ENCODE results near the gene PDZK1. TPM values are rescaled to one million over a fixed set of nuclear protein-coding genes. Genes with fewer than 3 reads are reported as not detected.
"Not testable (repeated sequence)": the region's sequence is repeated elsewhere in the genome, so short reads cannot be mapped to it uniquely, and the experiment has no call there.

PDZK1 gene
- 0.74 TPM for polyA plus RNA-seq (2013, experiment 1 of 2; ENCODE audit: insufficient read length)
- polyA plus RNA-seq (2013, experiment 2 of 2; ENCODE audit: insufficient read length): 0.52 TPM

DNA sequence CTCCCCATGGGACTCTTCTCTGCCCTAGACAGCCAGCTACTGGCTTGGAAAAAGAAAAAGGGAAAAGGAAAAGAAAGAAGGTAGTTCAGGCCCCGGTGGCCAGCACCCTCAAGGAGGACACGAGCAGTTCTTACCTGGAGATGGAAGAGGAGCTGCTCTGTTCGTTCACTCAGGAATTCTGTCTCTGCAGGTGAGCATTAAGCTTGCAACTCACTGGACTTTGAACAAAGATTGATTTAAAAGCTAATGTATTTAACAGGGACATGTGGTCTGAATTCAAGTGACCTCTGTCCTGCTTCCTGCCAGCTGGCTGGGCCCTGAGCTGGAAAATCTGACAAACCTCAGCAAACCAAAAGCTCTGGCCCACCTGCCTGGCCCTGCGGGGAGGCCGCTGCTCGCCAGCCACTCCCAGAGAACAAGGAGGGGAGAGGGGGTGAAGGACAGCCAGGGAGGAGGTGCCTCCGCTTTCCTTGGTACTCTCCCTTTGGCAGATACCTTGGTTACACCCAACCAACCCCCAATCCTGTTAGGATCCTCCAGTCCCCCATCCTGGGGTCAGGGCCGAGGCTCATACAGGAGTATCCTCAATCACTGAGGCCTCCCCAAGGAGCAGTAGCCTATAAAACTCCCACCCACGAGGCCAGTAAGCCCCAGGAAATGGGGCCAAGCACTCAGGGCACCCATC is at the start of gene PDZK1:
Gene PDZK1, minus strand, starts transcription at position 186 of the 685 bp plus-strand sequence. CDS start 19,347 bp downstream, outside the sequence.
- no peak for DNase-seq

DNA sequence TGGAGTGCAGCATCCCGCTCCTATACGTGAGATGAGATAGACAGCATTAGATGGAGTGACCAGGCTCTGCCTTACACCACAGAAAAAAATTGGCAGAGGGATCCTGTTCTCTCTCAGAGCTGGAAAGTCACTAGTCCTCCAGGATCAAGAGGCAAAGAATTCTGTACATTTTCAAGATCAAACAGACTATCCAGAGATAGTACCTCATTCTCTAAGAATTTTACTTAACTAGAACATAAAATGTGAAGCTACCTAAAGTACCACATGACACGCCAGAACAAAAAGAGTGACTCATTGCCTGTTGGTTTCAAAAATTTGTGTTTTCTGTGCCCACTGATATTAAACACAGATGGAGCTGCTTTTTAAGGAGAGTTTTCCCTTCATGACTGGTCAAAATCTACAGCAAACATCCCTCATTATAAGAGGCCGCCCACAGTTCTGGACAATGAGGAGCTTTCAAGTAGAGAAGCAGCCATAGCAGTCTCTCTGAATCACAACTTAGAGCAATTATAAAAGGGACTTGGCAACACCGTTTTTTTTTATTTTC is 44.4 kb upstream of the PDZK1 start:
- DNase-seq: peak; percentile 92

DNA sequence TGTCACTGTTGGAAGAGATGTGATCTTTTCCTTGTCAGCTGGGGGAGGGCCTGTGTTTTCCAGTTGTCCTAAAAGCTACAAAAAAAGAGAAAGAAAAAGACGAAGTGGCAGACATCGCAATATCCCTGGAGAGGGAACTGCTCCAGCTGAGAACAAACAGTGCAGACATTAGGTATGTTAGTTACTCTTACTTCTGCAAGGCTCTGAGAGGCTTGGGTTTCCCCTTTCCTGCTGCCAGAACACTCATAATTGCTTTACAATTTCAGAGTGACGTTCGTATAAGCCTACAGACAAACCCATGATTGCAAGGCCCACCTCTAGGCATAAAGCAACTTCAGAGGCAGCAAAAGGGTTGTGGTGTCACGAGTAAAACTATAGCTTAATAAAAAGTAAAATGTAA is 43.3 kb upstream of the PDZK1 start:
- no peak for DNase-seq

DNA sequence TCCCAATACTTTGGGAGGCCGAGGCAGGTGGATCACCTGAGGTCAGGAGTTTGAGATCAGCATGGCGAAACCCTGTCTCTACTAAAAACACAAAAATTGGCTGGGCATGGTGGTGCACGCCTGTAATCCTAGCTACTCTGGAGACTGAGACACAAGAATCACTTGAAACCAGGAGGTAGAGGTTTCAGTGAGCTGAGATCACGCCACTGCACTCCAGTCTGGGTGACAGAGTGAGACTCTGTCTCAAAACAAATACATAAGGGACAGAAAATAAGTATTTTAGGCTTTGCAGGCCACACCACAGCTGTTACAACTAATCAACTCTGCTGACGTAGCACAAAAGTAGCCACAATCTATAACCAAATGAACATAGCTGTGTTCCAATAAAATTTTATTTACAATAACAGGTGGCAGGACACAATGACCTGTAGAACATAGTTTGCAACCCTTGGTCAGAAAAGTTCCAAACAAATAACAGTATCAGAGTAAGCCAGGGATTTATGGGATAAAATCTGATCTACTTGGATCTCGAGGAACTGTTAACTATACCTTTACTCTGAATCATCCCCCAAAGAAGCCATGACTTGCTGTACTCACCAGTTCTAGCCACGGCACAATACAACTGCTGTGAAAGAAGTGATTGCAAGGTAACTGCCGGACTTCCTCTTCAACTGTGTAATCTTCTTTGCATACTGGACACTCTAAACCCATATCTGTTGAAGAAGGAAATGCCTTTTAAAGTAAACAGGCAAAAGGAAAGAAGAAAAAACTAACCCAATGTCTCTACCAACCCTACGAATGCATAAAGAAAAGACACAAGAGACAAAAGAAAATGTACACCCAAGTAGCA is 40.5 kb upstream of the PDZK1 start:
- no peak for DNase-seq

DNA sequence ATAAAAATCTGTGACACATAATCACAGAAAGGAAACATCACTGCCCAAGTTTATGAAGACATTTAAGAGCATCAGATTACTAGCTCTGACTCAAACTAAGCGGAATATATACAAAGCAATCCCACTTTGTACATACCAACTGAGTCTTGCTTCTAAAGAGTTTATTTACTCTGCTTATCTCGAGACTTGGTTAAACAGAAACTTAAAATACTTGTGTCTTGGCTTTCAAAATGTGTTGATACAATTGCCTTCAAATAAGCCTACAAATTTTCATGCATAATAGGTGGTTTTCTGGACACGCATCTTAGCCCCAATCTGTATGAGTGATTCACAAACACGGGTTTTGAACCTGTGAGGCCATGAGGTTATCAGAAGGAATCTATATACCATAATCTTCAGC is 33.1 kb upstream of the PDZK1 start:
- DNase-seq: peak; percentile 71

DNA sequence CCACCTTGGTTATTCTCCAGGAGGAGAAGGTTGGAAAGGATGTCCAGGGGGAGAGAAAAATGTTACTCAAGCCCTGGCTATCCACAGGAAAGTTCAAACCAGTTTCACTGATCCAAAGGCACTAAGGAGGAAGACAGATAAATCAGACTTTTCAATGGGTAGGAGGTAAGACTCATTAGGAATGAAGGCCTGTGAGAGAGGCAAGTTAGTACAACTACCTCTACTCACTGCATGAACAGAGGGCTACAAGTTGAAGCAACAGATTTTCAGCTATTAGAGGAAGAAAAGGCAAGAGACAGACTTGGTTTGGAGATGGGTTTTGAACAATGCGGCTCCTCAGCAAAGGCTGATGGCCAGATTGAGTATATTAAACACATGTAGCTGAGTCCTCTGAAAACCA is 29.0 kb upstream of the PDZK1 start:
- no peak for DNase-seq

DNA sequence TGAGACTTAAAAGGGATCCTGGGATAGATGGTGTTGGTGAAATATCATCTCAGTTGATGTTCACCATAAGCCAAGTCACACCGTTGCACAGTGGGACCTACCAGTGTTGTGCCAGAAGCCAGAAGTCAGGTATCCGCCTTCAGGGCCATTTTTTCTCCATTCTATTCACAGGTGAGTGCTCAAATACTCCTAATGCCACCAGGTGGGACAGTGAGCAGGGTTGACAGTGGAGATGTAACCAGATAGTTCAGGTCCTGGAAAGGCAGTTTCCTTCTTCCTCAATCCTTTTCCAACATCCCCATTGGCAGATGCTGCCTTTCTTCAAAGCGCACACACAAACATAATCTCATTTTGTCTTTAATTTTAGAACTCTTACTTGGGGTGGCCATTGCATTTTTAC is 23.7 kb upstream of the PDZK1 start:
- DNase-seq: no peak

DNA sequence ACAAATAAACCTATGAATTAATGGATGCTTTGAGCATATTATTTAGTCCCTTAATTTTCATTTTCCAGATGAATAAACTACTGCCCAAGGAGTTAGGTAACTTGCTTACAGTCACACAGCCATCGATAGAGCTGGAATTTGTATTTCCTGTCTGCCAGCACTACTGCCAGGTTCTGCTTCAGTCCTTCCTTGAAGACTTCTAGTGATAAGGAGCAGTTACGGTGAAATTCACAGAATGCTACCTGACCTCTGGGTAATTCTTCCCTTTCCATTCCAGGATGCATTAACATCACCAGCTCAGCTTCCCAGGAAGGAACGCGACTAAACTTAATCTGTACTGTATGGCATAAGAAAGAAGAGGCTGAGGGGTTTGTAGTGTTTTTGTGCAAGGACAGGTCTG is 23.3 kb upstream of the PDZK1 start:
- DNase-seq: no peak

DNA sequence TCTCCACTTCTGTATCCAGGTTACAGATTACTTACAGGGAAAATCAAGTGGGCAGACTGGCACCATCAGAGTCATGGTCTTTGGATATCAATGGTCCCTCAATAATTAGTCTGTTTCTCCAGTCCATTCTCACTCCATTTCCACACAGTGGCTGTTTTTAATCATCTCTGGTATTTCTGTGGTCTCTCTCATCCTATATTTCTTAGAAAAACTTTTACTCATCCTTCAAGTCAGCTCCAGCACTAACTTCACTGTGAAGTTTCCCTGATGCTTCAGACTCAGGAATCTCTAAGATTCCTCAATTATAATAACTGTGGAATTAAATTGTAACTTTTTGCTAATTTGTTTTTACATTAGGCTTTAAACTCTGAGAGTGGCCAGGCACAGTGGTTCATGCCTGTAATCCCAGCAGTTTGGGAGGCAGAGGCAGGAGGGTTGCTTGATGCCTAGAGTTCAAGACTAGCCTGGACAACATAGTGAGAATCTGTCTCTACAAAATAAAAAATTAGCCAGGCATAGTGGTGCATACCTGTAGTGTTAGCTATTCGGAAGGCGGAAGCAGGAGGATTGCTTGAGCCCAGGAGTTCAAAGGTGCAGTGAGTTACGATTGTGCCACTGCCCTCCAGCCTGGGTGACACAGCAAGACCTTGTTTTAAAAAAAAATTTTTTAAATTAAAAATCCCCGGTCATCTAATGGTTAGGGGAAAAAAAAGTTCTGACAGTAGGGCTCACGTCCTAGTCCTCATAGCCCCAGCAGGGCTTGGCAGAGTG is 22.7 kb upstream of the PDZK1 start:
- peak; percentile 60 for DNase-seq

DNA sequence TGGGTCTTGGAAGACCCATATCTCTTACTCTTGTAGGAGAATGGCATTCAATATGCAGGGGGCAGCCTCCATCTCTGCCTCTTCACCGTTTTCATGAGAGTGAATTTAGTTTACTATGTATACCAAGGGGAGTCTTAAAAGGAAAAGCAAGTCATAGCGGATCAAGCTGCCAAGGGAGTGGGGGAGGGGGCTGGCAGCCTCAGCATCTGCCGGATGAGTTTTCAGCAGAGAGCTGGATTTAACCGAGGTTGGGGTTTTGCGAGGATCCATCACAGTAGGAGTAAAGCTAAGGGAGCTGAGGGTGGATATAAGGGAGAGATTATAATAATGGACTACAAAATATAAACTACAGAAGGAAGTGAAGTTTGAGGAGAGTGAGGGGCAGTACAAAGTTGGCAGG is 22.0 kb upstream of the PDZK1 start:
- peak; percentile 23 for DNase-seq

DNA sequence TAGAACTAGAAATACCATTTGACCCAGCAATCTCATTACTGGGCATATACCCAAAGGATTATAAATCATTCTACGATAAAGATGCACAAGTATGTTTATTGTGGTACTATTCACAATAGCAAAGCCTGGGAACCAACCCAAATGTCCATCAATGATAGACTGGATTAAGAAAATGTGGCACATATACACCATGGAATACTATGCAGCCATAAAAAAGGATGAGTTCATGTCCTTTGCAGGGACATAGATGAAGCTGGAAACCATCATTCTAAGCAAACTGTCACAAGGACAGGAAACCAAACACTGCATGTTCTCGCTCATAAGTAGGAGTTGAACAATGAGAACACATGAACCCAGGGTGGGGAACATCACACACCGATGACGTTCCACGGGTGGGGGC is 19.0 kb upstream of the PDZK1 start:
- DNase-seq: not testable (repeated sequence)

DNA sequence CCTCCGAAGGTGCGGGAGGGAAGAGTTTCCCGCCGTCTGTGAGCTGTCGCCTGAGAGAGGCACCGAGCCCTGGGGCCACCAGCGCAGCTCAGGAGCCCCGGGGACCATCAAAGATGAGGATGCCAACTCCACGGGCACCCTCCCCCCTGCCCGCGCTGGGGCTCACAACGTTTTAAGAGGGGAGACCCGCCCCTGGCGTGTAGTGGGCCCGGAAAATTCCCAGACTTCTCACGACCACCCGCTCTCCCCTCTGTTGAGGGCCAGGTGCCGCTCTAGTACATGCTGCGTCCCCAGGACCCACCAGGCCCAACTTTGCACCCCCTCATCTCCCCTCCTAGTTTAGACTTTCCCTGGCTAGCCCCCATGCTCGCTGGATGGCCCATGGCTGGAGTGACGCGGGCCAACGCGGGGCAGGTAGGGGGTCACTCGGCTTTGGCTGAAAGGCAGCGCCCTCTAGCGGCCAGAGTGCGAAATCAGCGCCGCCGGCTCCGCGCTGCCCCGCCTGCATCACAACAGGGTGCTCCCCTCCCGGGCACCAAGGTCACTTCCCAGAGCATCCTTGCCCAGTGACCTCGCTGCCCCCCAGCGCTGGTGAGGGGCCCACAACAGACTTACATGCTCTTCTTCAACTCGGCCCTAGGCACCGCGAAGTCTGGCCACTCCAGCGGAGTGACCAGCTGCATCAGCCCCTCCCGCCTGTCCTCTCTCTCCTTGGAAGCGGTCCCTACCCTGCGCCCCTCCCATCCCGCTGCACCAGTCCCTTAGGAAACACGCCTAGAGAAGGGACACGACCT is 13.9 kb upstream of the PDZK1 start:
- peak; percentile 69 for DNase-seq

DNA sequence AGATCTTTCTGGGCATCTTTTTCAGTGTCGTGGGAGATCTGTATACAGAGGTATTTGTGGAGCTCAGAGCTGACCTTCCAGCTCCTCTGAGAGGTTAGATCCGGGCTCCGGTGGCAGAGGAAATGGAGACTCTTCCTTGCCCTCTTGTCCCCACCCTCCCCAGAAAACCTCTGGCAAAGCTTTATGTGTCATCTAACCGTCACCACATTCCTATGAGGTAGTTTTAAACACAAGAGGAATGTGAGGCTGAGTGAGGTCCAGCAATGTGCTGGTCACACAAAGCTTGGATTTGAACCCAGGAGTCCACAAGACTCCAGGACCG is 13.3 kb upstream of the PDZK1 start:
- peak; percentile 94 for DNase-seq

DNA sequence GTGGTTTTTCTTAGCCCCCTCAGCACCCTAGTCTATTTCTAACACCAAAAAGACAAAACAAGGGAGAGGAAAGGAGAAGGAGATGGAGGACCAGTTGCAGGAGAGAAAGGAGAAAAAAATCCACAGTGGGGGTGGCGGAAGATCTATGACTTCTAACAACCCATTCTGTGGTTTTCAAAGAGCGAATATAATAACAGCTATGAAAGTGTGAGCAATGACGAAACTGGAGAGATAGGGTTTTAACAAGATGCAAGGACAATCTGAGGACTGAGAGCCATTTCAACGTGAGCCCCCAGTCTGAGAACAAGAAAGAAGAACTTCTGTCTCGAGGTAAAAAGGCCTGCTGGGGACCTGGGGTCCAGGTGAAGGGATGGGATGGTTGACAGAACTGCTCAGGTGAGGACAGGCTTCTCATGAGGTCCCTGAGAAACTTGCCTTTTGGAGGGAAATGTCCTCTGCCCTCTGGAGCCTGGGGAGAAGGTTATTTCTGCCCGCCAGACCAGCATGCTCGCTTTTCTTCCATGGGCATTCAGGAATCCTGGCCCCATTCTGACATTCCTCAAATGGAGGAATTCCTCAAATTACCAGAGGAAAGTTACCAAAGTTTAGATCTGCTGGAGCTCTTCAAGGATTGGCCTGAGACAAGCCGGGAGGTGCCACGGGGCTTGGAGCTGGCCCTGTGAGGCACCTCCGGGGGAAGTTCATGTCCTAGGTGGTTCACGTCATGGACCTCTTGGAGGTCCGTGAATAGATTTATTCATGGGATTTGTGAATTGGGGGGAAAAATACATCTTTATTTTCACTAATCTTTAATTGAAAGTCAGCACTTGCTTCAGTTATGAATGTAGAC is 12.3 kb upstream of the PDZK1 start, which contains the start of gene CD160:
Gene CD160, plus strand, starts transcription at position 270 of the 850 bp plus-strand sequence. CDS start 8,829 bp downstream, outside the sequence.
- no peak for DNase-seq

DNA sequence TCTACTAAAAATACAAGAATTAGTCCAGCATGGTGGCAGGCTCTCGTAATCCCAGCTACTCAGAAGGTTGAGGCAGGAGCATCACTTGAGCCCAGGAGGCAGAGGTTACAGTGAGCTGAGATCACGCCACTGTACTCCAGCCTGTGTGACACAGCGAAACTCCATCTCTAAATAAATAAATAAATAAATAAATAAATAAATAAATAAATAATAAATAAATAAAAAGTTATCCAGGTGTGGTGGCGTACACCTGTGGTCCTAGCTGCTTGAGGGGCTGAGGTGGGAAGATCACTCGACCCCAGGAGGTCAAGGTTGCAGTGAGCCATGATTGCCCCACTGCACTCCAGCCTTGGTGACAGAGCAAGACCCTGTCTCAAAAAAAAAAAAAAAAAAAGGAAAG is 11.3 kb upstream of the PDZK1 start:
- not testable (repeated sequence) for DNase-seq

DNA sequence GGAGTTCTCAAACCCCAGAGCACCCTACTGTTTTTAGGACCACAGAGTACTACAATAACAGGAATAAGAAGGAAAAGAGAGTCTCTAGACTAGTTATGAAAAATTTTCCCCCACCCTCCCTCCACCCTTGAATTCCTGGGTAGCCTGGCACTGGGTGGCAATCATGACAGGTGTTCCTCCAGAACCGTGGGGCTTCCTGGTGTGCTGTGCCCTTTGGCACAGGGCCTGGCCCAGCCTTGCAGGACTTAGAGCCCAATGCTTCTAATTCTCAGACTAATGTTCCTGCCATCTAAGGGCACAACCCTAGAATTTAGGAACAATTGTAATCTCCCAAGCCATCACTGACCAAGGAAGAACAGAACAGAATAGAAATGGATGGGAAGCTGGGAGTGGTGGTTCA is 10.7 kb upstream of the PDZK1 start:
- DNase-seq: no peak

DNA sequence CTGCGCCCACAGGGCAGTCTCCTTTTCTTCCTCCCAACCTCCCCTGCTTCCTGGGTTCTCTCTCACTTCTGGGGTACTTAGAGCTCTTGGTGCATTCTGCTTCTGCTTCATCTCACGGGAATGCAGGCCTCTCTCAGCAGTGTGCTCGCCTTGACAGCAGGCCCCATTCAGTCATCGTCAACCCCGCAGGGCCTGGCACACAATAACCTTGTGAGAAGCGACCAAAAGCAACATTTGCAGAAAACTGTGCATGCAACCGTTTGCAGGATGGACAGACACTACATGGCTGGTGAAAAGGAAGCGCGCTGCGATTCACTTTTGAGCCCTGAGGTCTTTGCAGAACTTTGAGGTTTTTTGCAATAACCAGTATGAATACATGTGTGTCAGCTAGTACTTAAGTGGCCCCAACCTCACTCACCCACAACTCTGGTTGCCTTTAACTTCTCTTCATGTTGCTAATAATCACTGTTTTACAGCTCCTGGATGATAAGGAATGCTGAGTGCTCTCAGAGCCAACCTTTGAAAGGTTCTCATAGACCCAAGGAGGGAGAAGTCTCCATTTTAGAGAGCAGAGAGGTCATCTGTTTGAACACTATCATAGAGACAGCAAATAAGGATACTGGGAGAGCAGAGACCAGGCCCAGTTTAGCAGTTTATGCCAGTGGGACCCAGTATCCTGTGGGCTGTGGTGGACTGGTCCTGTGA is 9.6 kb upstream of the PDZK1 start:
- no peak for DNase-seq

DNA sequence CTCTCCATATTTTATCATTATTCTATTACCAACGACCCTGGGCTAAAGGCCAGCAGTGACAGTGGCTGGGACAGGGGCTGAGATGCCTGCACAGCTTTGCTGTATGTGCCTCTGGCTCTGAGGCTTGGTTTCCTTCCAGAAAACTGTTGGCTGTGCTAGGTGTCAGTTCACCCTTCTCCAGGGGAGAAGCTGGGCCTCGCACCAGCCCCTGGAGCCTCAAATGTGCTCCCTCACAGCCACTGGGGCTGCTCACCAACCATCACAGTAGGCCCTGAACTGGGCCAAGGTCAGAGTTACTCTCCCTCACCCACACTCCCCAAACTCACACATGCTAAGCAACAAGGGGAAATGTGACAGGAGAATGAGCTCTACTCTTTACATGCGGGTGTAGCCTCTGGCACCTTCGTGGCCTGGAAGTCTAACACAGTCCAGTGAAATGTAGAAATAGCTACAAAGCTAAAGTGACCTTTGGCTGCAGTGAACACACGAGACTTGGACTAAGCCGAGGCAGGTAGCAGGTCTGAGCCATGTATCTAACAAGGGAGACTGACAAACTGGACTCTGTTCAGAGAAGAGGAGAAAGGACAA is 7.5 kb upstream of the PDZK1 start:
- DNase-seq: no peak

DNA sequence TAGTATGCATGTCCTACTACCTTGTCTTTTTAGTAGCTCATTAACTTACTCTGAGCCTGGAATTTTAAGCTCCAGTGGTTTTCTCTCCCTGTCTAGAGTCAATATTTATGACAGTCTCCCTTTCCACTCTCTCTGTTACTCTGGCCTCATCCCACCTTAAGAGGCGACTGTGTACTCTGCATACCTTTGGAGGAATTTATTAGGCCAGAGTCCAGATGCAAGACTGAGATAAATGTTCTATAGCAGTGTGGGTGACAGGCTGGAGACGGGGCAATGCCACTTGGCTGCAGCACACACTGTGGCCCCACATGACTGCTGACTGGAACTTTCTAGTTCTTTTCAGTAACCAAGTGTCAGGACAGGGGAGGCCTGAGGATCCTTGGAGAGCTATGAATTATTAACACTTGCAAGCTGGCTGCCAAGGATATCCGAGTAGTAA is 4.1 kb upstream of the PDZK1 start:
- DNase-seq: no peak

Data from fibroblast of skin of back (primary cell).